SK-N-SH (cell line): ENCODE measurements around the gene MDM4. TPM values are rescaled to one million over a fixed set of nuclear protein-coding genes. Genes with fewer than 3 reads are reported as not detected.

Source experiments
- CTCF ChIA-PET: fragments of 300-600, 350-600 bp; formaldehyde crosslinking; extraction: SDS; loops from one replicate; lab custom pipeline; 2021; lab: Yijun Ruan, JAX
- POLR2A ChIA-PET: fragments of 350-600 bp; sonication (Branson Sonifier 250); formaldehyde crosslinking; extraction: SDS; loops from one replicate; lab custom pipeline; 2020; ENCODE audit warnings: antibody characterized with exemption, inconsistent platforms; lab: Yijun Ruan, JAX
- DNase-seq: peaks from one replicate; pipeline ENCODE4 v3.0.0; 2012
- H2AFZ ChIP-seq: fragments of 200-600 bp; sonication (generic); 2 replicates; pipeline ENCODE4 v1.8.1; 2016; ENCODE audit warnings: antibody characterized with exemption, mild to moderate bottlenecking, low read depth
- H3F3A ChIP-seq: fragments of 200-600 bp; sonication (generic); replicated peaks from 2 replicates; pipeline ENCODE3; 2016; ENCODE audit warnings: antibody characterized with exemption, mild to moderate bottlenecking; ENCODE audit not compliant: insufficient read depth
- H3K27ac ChIP-seq, 2 experiments: fragments of 200-500 bp in 1 of 2; fragments of 200-600 bp in 1 of 2; sonication (Bioruptor generic) in 1 of 2; sonication (generic), shearing (Covaris generic) in 1 of 2; 2 replicates each; pipeline versions ENCODE4 v1.5.1 to v1.6.1; 2014 to 2016; ENCODE audit warnings: low read depth in 2 of 2, inconsistent platforms in 1 of 2, low read length in 1 of 2, mild to moderate bottlenecking in 1 of 2, mixed read lengths in 1 of 2
- H3K27me3 ChIP-seq: fragments of 200-600 bp; sonication (generic), shearing (Covaris generic); 2 replicates; pipeline ENCODE4 v1.6.1; 2016; ENCODE audit warnings: mixed run types; ENCODE audit not compliant: insufficient read depth
- H3K36me3 ChIP-seq, 2 experiments: fragments of 200-500 bp in 1 of 2; fragments of 200-600 bp in 1 of 2; sonication (Bioruptor generic) in 1 of 2; sonication (generic) in 1 of 2; replicated peaks in 1 of 2; 2 replicates each; pipeline versions ENCODE3 to v1.5.1; 2014 to 2016; ENCODE audit warnings: low read length in 1 of 2, mild to moderate bottlenecking in 1 of 2; ENCODE audit not compliant: insufficient read depth in 2 of 2, control insufficient read depth in 1 of 2
- H3K4me1 ChIP-seq, 2 experiments: fragments of 200-500 bp in 1 of 2; fragments of 200-600 bp in 1 of 2; sonication (Bioruptor generic) in 1 of 2; sonication (generic), shearing (Covaris generic) in 1 of 2; 2 replicates each; pipeline versions ENCODE4 v1.5.1 to v1.6.1; 2014 to 2016; ENCODE audit warnings: low read depth in 1 of 2, low read length in 1 of 2, mixed run types in 1 of 2; ENCODE audit not compliant: insufficient read depth in 2 of 2, control insufficient read depth in 1 of 2
- H3K4me2 ChIP-seq: fragments of 200-600 bp; sonication (generic), shearing (Covaris generic); 2 replicates; pipeline ENCODE4 v1.6.1; 2017; ENCODE audit warnings: mixed run types
- H3K4me3 ChIP-seq, 2 experiments: fragments of 200-500 bp in 1 of 2; fragments of 200-600 bp in 1 of 2; sonication (Bioruptor generic) in 1 of 2; sonication (generic), shearing (Covaris generic) in 1 of 2; 2 replicates each; pipeline versions ENCODE4 v1.5.1 to v1.8.1; 2014 to 2016; ENCODE audit warnings: low read depth in 2 of 2, inconsistent platforms in 1 of 2, low read length in 1 of 2, mild to moderate bottlenecking in 1 of 2, mixed read lengths in 1 of 2, moderate library complexity in 1 of 2
- H3K79me2 ChIP-seq: fragments of 200-600 bp; sonication (generic); 2 replicates; pipeline ENCODE4 v1.8.1; 2017; ENCODE audit warnings: mild to moderate bottlenecking; ENCODE audit not compliant: insufficient read depth
- H3K9ac ChIP-seq: fragments of 200-600 bp; sonication (generic); 2 replicates; pipeline ENCODE4 v1.6.1; 2017; ENCODE audit warnings: mixed run types
- H3K9me2 ChIP-seq: fragments of 200-600 bp; sonication (generic); 2 replicates; pipeline ENCODE4 v1.6.1; 2017; ENCODE audit warnings: mixed run types
- H3K9me3 ChIP-seq: fragments of 200-600 bp; sonication (generic); 2 replicates; pipeline ENCODE4 v1.6.1; 2017; ENCODE audit warnings: mixed run types, mild to moderate bottlenecking, moderate library complexity
- H4K20me1 ChIP-seq: fragments of 200-600 bp; sonication (generic); 2 replicates; pipeline ENCODE4 v1.6.1; 2017; ENCODE audit warnings: mild to moderate bottlenecking, mixed run types; ENCODE audit not compliant: insufficient read depth
- CTCF ChIP-seq: fragments of 200-600 bp; sonication (generic); IDR thresholded peaks from 2 replicates; pipeline ENCODE4 v1.6.1; 2017; ENCODE audit warnings: antibody characterized with exemption, mild to moderate bottlenecking, moderate library complexity
- EZH2phosphoT487 ChIP-seq: fragments of 200-600 bp; sonication (generic); IDR thresholded peaks from 2 replicates; pipeline ENCODE4 v1.6.1; 2017; ENCODE audit warnings: low read depth, mixed run types, mild to moderate bottlenecking, antibody characterized with exemption, moderate library complexity, borderline replicate concordance
- FOSL2 ChIP-seq: IDR thresholded peaks from 2 replicates; pipeline ENCODE4 v1.4.0; 2012; ENCODE audit warnings: low read depth, mild to moderate bottlenecking, moderate library complexity, borderline replicate concordance
- FOXJ3 ChIP-seq: sonication (generic); formaldehyde crosslinking; IDR thresholded peaks from 2 replicates; pipeline ENCODE4 v1.5.1; 2020; ENCODE audit warnings: mild to moderate bottlenecking, missing genetic modification reagents
- GATA2 ChIP-seq: sonication (generic); formaldehyde crosslinking; IDR thresholded peaks from 2 replicates; pipeline ENCODE4 v1.5.0; 2020; ENCODE audit warnings: mild to moderate bottlenecking, missing genetic modification reagents
- JUND ChIP-seq: IDR thresholded peaks from 2 replicates; pipeline ENCODE4 v1.4.0; 2012
- MEF2A ChIP-seq: IDR thresholded peaks from 2 replicates; pipeline ENCODE4 v1.4.0; 2012; ENCODE audit warnings: low read depth, borderline replicate concordance
- PBX3 ChIP-seq: IDR thresholded peaks from 2 replicates; pipeline ENCODE4; 2012
- POLR2AphosphoS5 ChIP-seq: IDR thresholded peaks from 2 replicates; pipeline ENCODE4 v1.6.1; 2012; ENCODE audit warnings: low read depth, low read length
- RAD21 ChIP-seq: IDR thresholded peaks from 2 replicates; pipeline ENCODE4 v1.6.1; 2012; ENCODE audit warnings: mild to moderate bottlenecking, low read length
- REST ChIP-seq: IDR thresholded peaks from 2 replicates; pipeline ENCODE4 v1.6.1; 2012; ENCODE audit warnings: mild to moderate bottlenecking, low read depth, low read length, moderate library complexity
- RFX5 ChIP-seq: IDR thresholded peaks from 2 replicates; pipeline ENCODE4 v1.6.1; 2012; ENCODE audit warnings: mild to moderate bottlenecking, improper control_type of control experiment, low read length
- RXRA ChIP-seq: IDR thresholded peaks from 2 replicates; pipeline ENCODE4 v1.4.0; 2012; ENCODE audit warnings: low read depth, mild to moderate bottlenecking, borderline replicate concordance
- SIN3A ChIP-seq: IDR thresholded peaks from 2 replicates; pipeline ENCODE4 v1.6.1; 2012; ENCODE audit warnings: low read depth, mild to moderate bottlenecking, low read length, moderate library complexity, borderline replicate concordance
- SMC3 ChIP-seq: IDR thresholded peaks from 2 replicates; pipeline ENCODE4 v1.6.1; 2012; ENCODE audit warnings: low read depth, low read length, improper control_type of control experiment
- TCF12 ChIP-seq: IDR thresholded peaks from 2 replicates; pipeline ENCODE4 v1.4.0; 2012
- USF1 ChIP-seq: IDR thresholded peaks from 2 replicates; pipeline ENCODE4 v1.4.0; 2012; ENCODE audit warnings: low read depth, borderline replicate concordance
- WGBS: methylation state at CpG from one replicate; pipeline ENCODE4 v1.1.6; 2017; ENCODE audit warnings: low lambda C conversion rate; 5-methylcytosine and 5-hydroxymethylcytosine counted together
- polyA plus RNA-seq, 3 experiments: library from polyadenylated mRNA; depleted of rRNA; stranded (reverse); fragments of >200 nt; gene quantifications; 2 replicates each; pipeline ENCODE4 v1.2.3, GENCODE V29; 2012

MDM4 gene
- polyA plus RNA-seq, 1 of the 3 experiments (the other 2 are of a cell fraction): 6.2 TPM

- TF ChIP-seq USF1 (no peak), CTCF (no peak), FOXJ3 (CRISPR knock-in tag) (no peak), JUND (no peak)
These were observed 76.2 kb downstream of the MDM4 start (continued) for GRCh38 chr1:204592246-204592948.

DNA sequence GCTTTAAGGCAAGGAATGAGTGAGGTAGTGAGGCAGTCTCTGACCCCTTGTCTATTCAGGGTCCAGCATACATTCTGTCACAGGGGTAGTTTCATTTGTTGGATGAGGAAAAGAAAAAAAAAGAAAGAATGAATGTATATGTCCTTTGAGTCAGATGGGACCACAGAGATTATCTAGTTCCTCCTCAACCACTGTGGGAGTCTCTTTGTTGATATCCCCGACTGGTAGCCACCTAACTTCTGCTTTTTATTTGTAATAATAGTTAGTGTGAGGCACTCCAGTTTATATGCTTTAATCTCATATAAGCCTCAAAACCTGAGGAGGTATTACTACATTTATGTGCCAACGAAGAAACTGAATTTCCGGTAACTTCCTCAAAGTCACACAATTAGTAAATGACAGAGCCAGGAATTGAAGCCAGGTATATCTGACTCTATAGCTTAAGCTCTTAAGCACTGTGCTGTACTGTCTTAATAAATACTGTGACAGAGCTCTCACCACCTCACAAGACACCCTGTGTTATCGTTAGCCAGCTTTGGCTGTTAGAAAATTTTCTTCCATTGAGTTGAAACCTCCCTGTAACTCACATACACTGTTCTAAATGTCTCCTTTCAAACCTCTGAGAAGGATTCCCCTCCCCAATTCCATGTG, 82.2 kb downstream of the MDM4 start:
- Histone ChIP-seq H3K9me3 (no peaks in the 10 kb centered on the region), H3K27ac (no peak overlapping the region), H3K4me1 (no peaks in the 10 kb centered on the region), H3F3A (no peaks in the 10 kb centered on the region), H2AFZ (no peak overlapping the region), H3K9me2 (no peaks in the 10 kb centered on the region)
- ChIA-PET CTCF (interaction anchor here (0.7 kb wide), 1 partner anchor 24 kb away, joined by 3 read pairs; no protein-coding TSS in a partner anchor), POLR2A (no interaction called here)
- no peak for TF ChIP-seq REST
- TF ChIP-seq CTCF: no peak
- TF ChIP-seq PBX3: no peak
- no peak for TF ChIP-seq FOSL2
- TF ChIP-seq GATA2 (CRISPR knock-in tag): no peak
- no peak for TF ChIP-seq POLR2AphosphoS5
- TF ChIP-seq RFX5: no peak
- TF ChIP-seq MEF2A: no peak
- TF ChIP-seq SIN3A: no peak
- no peak for TF ChIP-seq RAD21
- no peak for TF ChIP-seq FOXJ3 (CRISPR knock-in tag)
- no peak for TF ChIP-seq TCF12
- no peak for TF ChIP-seq EZH2phosphoT487
- no peak for TF ChIP-seq RXRA
- TF ChIP-seq SMC3: no peak
- TF ChIP-seq, all 33 proteins: peak for 0
- Histone ChIP-seq H3K4me2 (no peak overlapping the region), H3K4me3 (no peak overlapping the region), H3K9ac (no peak overlapping the region), H3K27me3 (no peaks in the 10 kb centered on the region; the same call in 1 of the 2 replicates), H3K36me3 (no peaks in the 10 kb centered on the region), H4K20me1 (no peaks in the 10 kb centered on the region), H3K79me2 (no peaks in the 10 kb centered on the region)
- WGBS: 77% methylated on average over 4 of the region's 4 CpGs
- DNase-seq: no peak
